Non-pigmented ciliary epithelial cell (primary cell): ENCODE measurements around the gene ACHE.
"Not testable (repeated sequence)": the region's sequence is repeated elsewhere in the genome, so short reads cannot be mapped to it uniquely, and the experiment has no call there.

Source experiments
- DNase-seq: peaks from one replicate; pipeline ENCODE4 v3.0.0-alpha.2; 2010; ENCODE audit warnings: low read depth

Gene ACHE

GRCh38 chr7:100895701-100895955 lies at the start of gene ACHE:
Gene ACHE (minus strand): TSS chr7:100895888. CDS start chr7:100894232, 1,656 bp downstream.
- no peak for DNase-seq

- no peak for DNase-seq
These were observed 48.5 kb upstream of the ACHE start for GRCh38 chr7:100944138-100944537.

GRCh38 chr7:100943693-100944092 lies 48.0 kb upstream of the ACHE start:
- no peak for DNase-seq

- DNase-seq = no peak
These were observed 46.5 kb upstream of the ACHE start for GRCh38 chr7:100942045-100942774.

GRCh38 chr7:100936167-100936566 lies 40.5 kb upstream of the ACHE start:
- not testable (repeated sequence) for DNase-seq

- DNase-seq = not testable (repeated sequence)
These were observed 39.7 kb upstream of the ACHE start for GRCh38 chr7:100935381-100935780.

GRCh38 chr7:100933734-100934133 lies 38.0 kb upstream of the ACHE start:
- DNase-seq = no peak

GRCh38 chr7:100929808-100930174 lies 34.1 kb upstream of the ACHE start:
- no peak for DNase-seq

GRCh38 chr7:100923616-100924015 lies 27.9 kb upstream of the ACHE start:
- not testable (repeated sequence) for DNase-seq

GRCh38 chr7:100921039-100921438 lies 25.4 kb upstream of the ACHE start:
- no peak for DNase-seq

GRCh38 chr7:100919779-100920437 lies 24.2 kb upstream of the ACHE start:
- DNase-seq = not testable (repeated sequence)

- not testable (repeated sequence) for DNase-seq
These were observed 23.6 kb upstream of the ACHE start for GRCh38 chr7:100919335-100919734.

GRCh38 chr7:100914879-100915447 lies 19.3 kb upstream of the ACHE start:
- no peak for DNase-seq

- DNase-seq = no peak
These were observed 18.7 kb upstream of the ACHE start for GRCh38 chr7:100914208-100914878.

GRCh38 chr7:100911484-100911883 lies 15.8 kb upstream of the ACHE start:
- DNase-seq = no peak

GRCh38 chr7:100910443-100910842 lies 14.8 kb upstream of the ACHE start:
- DNase-seq = not testable (repeated sequence)

- no peak for DNase-seq
These were observed 12.8 kb upstream of the ACHE start for GRCh38 chr7:100908512-100908911.

GRCh38 chr7:100902638-100903037 lies 7.0 kb upstream of the ACHE start:
- DNase-seq = no peak

- DNase-seq = no peak
These were observed 6.2 kb upstream of the ACHE start for GRCh38 chr7:100901921-100902332.

- no peak for DNase-seq
These were observed 5.3 kb upstream of the ACHE start for GRCh38 chr7:100900978-100901377.

- no peak for DNase-seq
These were observed 3.7 kb upstream of the ACHE start for GRCh38 chr7:100899432-100899831.

GRCh38 chr7:100897772-100898454 lies 2.2 kb upstream of the ACHE start:
- DNase-seq = no peak
